Islet precursor cell (in vitro differentiated cells): ENCODE data around the gene GPS2.

Experiments
- DNase-seq: peaks from one replicate; pipeline ENCODE4 v3.0.0-alpha.2; 2018

Gene GPS2

GRCh38 chr17:7292194-7292593, 23.0 kb downstream of the GPS2 start:
- DNase-seq, result no peak

- DNase-seq, result no peak
Measured at GRCh38 chr17:7290685-7291084, 24.5 kb downstream of the GPS2 start.

DNA sequence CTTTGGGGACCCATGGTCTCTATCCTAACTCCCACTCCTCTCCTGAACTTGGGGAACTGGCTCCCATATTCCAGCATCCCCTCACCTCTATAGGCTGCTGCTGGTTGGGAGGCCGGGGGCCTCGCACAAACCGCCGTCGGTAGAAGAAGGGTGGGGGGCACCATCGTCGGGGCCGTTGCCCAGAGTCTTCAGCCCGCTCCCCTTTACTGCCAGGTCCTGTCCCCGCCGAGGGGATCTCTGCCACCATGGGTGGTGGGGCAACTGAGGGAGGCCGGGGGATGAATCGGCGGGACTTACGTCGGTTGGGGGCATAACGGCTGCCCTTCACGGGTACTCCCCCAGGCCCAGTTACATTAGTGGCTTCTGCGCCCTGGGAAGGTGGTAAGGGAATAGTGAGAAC, 25.0 kb downstream of the GPS2 start:
- no peak for DNase-seq

DNA sequence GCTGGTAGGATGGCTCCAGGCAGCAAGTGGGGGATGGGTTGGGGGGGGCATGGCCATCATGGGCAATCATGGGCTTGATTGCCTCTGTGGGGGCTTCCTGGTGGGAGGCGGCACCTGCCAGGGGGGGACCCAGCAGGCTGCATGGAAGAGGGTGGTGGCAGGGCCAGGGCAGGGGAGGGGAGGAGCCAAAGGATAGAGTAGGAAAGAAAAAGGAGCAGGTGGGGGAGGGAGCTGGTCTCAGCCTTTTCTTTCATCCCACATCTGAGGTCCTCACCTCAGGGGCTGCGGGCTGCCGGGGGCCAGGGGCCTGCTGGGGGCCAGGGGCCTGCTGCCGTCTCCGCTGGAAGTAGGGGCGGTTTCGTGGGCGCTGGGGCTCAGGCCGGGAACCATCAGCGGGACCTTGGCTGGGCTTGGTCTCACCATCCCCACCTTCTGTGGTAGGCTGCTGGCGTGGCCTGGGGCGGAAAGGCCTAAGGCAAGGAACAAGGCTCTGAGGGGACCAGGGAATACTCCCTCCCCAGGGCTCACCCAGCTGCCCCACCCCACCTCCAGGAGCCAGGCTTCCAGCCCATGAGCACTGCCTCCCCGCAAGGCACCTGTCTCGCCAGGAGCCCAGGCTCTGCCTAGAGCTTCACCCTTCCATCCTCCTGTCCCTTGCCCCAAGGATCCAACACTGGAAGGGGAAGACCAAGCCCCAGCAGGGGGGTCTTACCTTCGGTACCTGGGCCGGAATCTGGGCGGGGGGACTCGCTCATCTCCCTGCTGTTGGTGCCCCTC, 25.7 kb downstream of the GPS2 start:
- peak; percentile 52 for DNase-seq

GRCh38 chr17:7285679-7286078, 29.5 kb downstream of the GPS2 start:
- DNase-seq, result no peak

DNA sequence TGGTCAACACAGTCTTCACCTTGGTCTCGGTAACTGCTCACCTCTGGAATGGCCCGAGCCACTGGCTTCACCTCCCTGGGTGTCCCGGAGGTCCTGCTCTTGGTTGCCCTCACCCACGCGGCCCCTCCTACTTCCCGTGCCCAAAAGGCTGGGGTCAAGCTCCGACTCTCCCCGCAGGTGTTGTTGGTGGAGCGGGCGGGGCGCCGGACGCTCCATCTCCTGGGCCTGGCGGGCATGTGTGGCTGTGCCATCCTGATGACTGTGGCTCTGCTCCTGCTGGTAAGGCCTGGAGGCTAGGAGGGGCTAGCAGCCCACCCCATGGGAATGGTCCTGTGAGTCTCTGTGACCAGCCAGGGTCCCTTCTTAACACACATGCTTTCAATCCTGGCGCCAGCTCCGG, 30.2 kb downstream of the GPS2 start:
- DNase-seq, result no peak

- peak; percentile 53 for DNase-seq
Measured at GRCh38 chr17:7283471-7284216, 31.5 kb downstream of the GPS2 start.

GRCh38 chr17:7282752-7283321, 32.3 kb downstream of the GPS2 start:
- no peak for DNase-seq

DNA sequence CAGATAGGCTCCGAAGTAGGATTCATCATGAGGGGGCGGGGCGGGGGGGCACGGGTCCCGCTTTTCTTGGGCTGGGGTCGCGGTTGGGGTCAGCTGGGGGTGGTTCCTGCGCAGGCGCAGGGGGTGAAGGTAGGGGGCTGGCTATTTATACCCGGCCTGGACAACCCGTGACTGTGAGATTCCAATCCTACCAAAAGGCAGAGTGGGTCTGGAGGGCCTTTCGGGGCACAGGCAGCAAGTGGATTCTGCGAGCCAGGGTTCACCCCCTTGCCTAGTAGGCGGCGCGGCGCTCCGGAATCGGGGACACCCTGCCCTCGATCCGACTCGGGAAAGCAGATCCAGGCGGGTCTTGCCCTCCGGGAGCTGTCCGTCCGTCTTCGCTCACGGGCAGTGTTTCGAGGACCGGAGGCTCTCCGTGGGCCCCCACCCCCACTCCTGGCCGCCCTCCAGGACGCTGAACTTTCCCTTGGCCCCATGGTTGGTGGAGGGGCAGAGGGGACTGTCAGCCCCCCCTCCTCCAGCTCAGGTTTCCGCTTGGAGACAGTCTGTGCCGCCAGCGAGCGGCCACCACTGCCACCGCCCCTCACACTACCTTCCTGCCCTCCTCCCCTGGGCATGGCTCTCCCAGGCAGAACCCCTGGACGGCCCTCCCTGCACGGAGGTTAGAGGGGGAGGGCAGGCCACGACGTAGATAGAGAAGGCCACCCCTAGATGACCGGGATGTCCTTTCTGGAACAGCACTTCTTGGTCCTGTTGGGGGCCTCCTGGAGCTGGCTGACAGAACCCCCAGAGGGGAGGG, 33.0 kb downstream of the GPS2 start:
- DNase-seq, result peak; percentile 62

- peak; percentile 99 for DNase-seq
Measured at GRCh38 chr17:7281074-7281952, 33.8 kb downstream of the GPS2 start, which contains the start of gene SLC2A4. SLC2A4 (plus strand) TSS chr17:7281718; CDS start chr17:7281935, 217 bp downstream.

- DNase-seq, result peak; percentile 96
Measured at GRCh38 chr17:7280519-7281073, 34.6 kb downstream of the GPS2 start.

DNA sequence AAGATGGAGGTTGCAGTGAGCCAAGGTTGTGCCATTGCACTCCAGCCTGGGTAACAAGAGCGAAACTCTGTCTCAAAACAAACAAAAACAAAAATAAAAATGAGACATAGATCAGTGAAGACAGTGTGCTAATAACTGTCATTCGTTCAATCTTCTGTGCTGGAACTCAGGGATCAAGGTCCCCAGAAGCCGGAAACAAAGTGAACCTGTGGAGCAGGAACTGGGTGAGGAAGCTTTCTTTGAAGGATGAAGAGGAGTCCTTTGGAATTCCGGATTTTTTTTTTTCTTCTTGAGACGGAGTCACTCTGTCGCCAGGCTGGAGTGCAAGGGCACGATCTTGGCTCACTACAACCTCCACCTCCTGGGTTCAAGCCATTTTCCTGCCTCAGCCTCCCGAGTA, 35.7 kb downstream of the GPS2 start:
- DNase-seq, result no peak

DNA sequence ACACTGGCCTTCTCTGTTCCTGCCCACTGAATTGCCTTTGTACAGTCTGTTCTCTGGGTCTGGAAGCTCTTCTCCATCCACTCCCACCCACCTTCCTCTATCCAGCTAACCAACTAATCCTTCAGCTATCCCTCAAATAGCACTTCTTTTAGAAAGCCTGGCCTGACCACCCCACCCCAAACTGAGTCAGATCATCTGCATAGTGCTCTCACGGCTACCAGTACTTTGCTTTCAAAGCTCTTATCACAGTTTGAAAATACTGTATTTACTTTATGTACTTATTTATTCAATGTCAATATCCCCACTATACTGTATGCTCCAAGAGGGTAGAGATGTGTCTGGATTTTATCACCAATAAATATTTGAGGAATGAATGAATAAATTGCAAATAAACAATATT, 48.4 kb downstream of the GPS2 start:
- no peak for DNase-seq

DNA sequence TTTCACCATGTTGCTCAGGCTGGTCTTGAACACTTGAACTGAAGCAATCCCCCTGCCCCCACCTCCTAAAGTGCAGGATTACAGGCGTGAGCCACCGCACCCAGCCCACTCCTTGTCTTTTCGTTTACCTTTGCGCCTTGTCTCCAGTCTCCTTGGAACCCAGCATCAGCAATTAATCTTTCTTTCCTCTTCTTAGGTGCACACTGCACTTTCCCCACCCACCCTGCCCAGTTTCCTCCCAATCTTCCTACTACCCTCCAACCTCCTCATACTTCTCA, 51.4 kb downstream of the GPS2 start:
- no peak for DNase-seq

DNA sequence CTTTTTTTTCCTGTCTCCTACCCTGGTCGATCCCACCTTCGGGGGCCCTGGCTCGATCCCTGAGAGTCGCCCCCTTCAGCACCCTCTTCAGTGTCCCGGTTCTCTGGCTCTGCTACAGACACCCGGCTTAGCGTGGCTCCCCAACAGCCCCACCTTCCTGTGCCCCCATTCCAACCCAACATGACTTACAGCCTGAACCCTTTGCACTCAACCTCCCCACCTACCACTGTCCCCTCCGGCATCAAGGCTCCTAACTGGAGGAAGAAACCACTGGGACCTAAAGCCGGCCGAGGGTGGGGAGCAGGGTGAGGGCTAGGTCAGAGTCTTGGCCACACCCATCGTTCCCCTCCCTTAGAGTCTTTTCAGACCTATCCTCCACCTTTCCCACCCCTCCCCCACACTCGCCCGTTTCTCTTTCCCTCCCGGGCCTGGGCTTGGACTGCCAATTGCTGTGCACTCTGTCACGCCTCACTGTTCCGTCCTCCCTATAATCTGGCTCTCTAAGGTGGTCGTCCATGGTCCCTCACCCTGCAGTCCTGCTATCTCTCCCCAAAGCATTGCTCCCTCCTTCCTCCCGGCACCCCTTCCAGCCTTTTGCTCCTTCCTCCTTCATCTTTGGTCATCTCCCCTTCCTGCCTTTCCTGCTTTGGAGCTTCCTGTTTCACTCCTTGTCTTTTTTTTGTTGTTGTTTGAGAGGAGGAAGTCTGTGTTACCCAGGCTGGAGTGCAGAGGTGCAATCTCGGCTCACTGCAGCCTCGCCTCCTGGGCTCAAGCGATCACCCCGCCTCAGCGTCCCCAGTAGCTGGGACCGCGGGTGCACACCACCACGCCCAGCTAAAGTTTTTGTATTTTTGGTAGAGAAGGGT, 52.0 kb downstream of the GPS2 start:
- DNase-seq, result peak; percentile 92
